IPS-18c (cell line): Measurements from ENCODE around the gene CAND1.

ENCODE experiments used
- H3K4me3 ChIP-seq: 2 replicates; pipeline ENCODE4 v1.7.0; 2013; ENCODE audit warnings: low read depth, mild to moderate bottlenecking, low read length, moderate library complexity; ENCODE audit not compliant: insufficient read depth
- H3K9me3 ChIP-seq: one replicate; pipeline ENCODE4 v1.6.1; 2013; ENCODE audit warnings: mild to moderate bottlenecking, low read length, moderate library complexity; ENCODE audit not compliant: control insufficient read depth, insufficient read depth

CAND1 gene

GRCh38 chr12:67268896-67269632 is at the start of gene CAND1:
CAND1 (plus strand) TSS chr12:67269358; CDS start chr12:67269718, 360 bp downstream.
- peak within 1 kb of the TSS; percentile 99 for H3K4me3 ChIP-seq

GRCh38 chr12:67220065-67220464 is 49.1 kb upstream of the CAND1 start:
- Histone ChIP-seq H3K4me3 (no peak overlapping the region), H3K9me3 (no peaks in the 10 kb centered on the region)

More at GRCh38 chr12:67268896-67269632, at the start of gene CAND1:
- no peaks in the 10 kb centered on the region for H3K9me3 ChIP-seq

GRCh38 chr12:67222302-67222701 is 46.9 kb upstream of the CAND1 start:
- no peak overlapping the region for H3K4me3 ChIP-seq

GRCh38 chr12:67223225-67223624 is 45.9 kb upstream of the CAND1 start:
- no peaks in the 10 kb centered on the region for H3K9me3 ChIP-seq
- H3K4me3 ChIP-seq: no peak overlapping the region

More at GRCh38 chr12:67222302-67222701, 46.9 kb upstream of the CAND1 start:
- no peaks in the 10 kb centered on the region for H3K9me3 ChIP-seq

GRCh38 chr12:67237231-67237630 is 31.9 kb upstream of the CAND1 start:
- Histone ChIP-seq H3K9me3 (no peaks in the 10 kb centered on the region), H3K4me3 (no peak overlapping the region)

GRCh38 chr12:67239061-67239460 is 30.1 kb upstream of the CAND1 start:
- H3K4me3 ChIP-seq: no peak overlapping the region
- no peaks in the 10 kb centered on the region for H3K9me3 ChIP-seq

GRCh38 chr12:67241482-67241881 is 27.7 kb upstream of the CAND1 start:
- no peak overlapping the region for H3K4me3 ChIP-seq
- no peaks in the 10 kb centered on the region for H3K9me3 ChIP-seq

- no peak overlapping the region for H3K4me3 ChIP-seq
- H3K9me3 ChIP-seq: no peaks in the 10 kb centered on the region
These were observed 25.9 kb upstream of the CAND1 start for GRCh38 chr12:67243260-67243659.

GRCh38 chr12:67245571-67245970 is 23.6 kb upstream of the CAND1 start:
- Histone ChIP-seq H3K4me3 (no peak overlapping the region), H3K9me3 (no peaks in the 10 kb centered on the region)

- no peaks in the 10 kb centered on the region for H3K9me3 ChIP-seq
- H3K4me3 ChIP-seq: no peak overlapping the region
These were observed 18.1 kb upstream of the CAND1 start for GRCh38 chr12:67251012-67251411.

- no peak overlapping the region for H3K4me3 ChIP-seq
- no peaks in the 10 kb centered on the region for H3K9me3 ChIP-seq
These were observed 14.7 kb upstream of the CAND1 start for GRCh38 chr12:67254372-67255026.

GRCh38 chr12:67256649-67257048 is 12.5 kb upstream of the CAND1 start:
- Histone ChIP-seq H3K4me3 (no peak overlapping the region), H3K9me3 (no peaks in the 10 kb centered on the region)

- no peak overlapping the region for H3K4me3 ChIP-seq
- no peaks in the 10 kb centered on the region for H3K9me3 ChIP-seq
These were observed 5.7 kb upstream of the CAND1 start for GRCh38 chr12:67263471-67263870.

- Histone ChIP-seq H3K4me3 (peak overlapping the region; percentile 99), H3K9me3 (no peaks in the 10 kb centered on the region)
These were observed 743 bp upstream of the CAND1 start for GRCh38 chr12:67268335-67268895.

GRCh38 chr12:67269633-67270573 is 745 bp downstream of the CAND1 start:
- no peaks in the 10 kb centered on the region for H3K9me3 ChIP-seq
- peak overlapping the region; percentile 99 for H3K4me3 ChIP-seq

GRCh38 chr12:67270622-67271021 is 1.5 kb downstream of the CAND1 start:
- Histone ChIP-seq H3K9me3 (no peaks in the 10 kb centered on the region), H3K4me3 (peak overlapping the region; percentile 99)

GRCh38 chr12:67271976-67272375 is 2.8 kb downstream of the CAND1 start:
- no peaks in the 10 kb centered on the region for H3K9me3 ChIP-seq
- H3K4me3 ChIP-seq: no peak overlapping the region
